Motor neuron (in vitro differentiated cells): ENCODE results near the gene DNAJC12. TPM values are rescaled to one million over a fixed set of nuclear protein-coding genes. Genes with fewer than 3 reads are reported as not detected.
"Not testable (repeated sequence)": the region's sequence is repeated elsewhere in the genome, so short reads cannot be mapped to it uniquely, and the experiment has no call there.

Experiments used
- ATAC-seq, 8 experiments: fragments of 200-7000 bp; cut with Tn5 transposase; replicated peaks in 6 of 8; 2 replicates each; pipeline ENCODE4 v1.8.0; 2021; ENCODE audit warnings: mild to moderate bottlenecking in 8 of 8, moderate library complexity in 8 of 8
- H3K27ac ChIP-seq, 2 donors: fragments of 250-450 bp; sonication (Bioruptor Pico); 2 replicates each; pipeline ENCODE4 v1.9.0; 2021; ENCODE audit warnings: antibody characterized with exemption in 2 of 2, mild to moderate bottlenecking in 2 of 2, moderate library complexity in 1 of 2
- H3K4me1 ChIP-seq, 2 donors: fragments of 250-450 bp; sonication (Bioruptor Pico); replicated peaks in 1 of 2; 2 replicates each; pipeline ENCODE4 v1.6.1; 2021; ENCODE audit warnings: antibody characterized with exemption in 2 of 2, mild to moderate bottlenecking in 2 of 2, moderate library complexity in 1 of 2
- H3K4me3 ChIP-seq, 5 donors: fragments of 250-450 bp; sonication (Bioruptor Pico); 2 replicates each; pipeline ENCODE4 v1.9.0; 2021; ENCODE audit warnings: antibody characterized with exemption in 5 of 5, mild to moderate bottlenecking in 5 of 5, moderate library complexity in 4 of 5
- WGBS, 10 experiments: fragments of 450-650 bp; shearing (Covaris generic); methylation state at CpG; one replicate each; pipeline ENCODE4 v1.0.0; 2022; 5-methylcytosine and 5-hydroxymethylcytosine counted together
- in situ Hi-C, 9 experiments: fragments of 400-800 bp; cut with MboI; loops; one replicate each; pipeline ENCODE4 v1.15.0; 2021; ENCODE audit warnings: low sequenced_read_pairs in 9 of 9, low pct_unique_long_range_greater_than_20kb in 2 of 9; ENCODE audit not compliant: unreplicated experiment in 9 of 9
- total RNA-seq, 8 experiments: library from RNA; unstranded; fragments of 300-600 nt; gene quantifications; 2 replicates each; pipeline versions ENCODE4 v1.2.3 to v1.2.4, GENCODE V29; 2022

The DNAJC12 gene
- total RNA-seq, 8 experiments from 2014 or later: 18.3 to 175 (median 50.1) TPM

DNA sequence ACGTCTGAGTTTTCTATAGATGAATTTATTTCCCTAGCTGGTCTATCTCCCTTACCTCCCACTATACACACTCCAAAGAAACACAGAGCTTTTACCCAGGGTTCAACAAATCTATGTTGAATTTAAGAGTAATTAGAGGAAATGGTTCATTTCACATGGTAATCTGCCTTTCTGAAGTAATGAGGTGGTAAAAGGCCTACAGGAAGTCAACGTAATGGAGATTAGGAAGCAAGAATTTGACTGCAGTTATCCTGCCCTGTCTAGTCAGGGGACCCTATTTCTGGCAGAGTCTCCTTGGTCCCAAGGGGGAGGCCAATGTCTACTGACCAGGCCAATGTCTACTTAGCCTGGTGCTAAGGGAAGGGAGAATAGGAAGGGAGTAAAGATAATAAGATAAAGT lies 25.1 kb upstream of the DNAJC12 start:
- Histone ChIP-seq H3K27ac (no peak overlapping the region), H3K4me3 (no peak overlapping the region), H3K4me1 (peaks cover 4% of the 10 kb centered on the region in 2 donors)
- ATAC-seq: no peak
- in situ Hi-C loops: loop anchor here in 5 of 9 experiments (25.0 kb wide), 3 partner anchors 299 to 474 kb away; partner anchors contain the start of genes HNRNPH3 (in 2 of the 5) and PBLD (in 2 of the 5)
- WGBS, 10 experiments: 48 to 100% (median 80%) methylated on average over 1 to 2 of the region's 2 CpGs; no CpG with 5 or more reads in 1 of the 10 experiments

DNA sequence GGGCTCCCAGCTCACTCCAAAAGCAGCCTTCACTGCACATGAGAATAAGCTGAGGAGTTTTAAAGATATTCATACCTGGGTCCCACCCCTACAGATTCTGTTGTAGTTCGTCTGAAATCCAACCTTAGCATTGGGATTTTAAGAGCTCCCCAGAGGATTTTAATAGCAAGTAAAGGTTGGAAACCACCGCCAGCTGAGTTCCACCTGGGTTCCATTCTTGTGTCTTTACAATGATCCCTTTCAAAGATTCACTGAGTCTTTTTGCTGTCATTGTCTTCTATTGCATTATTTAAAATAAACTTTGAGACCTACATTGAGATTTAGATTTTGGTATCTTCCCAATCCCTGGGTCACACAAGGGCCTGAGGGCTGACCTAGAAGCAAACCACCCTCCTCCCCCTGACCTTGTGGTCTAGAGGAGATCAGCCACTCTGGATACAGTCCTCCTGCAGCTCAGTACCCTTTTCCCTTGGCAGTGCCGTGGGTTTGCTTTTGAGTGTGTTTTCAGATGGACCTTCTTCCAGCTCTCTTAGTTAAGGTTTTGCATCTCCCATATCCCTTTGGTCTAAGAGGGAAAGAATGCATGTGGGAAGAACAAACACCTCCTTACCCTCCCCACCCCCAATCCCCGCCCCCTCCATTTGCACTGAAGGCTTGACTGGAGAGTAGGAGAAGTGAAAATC lies 23.9 kb upstream of the DNAJC12 start:
- in situ Hi-C loops: loop anchor here in 5 of 9 experiments (25.0 kb wide), 3 partner anchors 300 to 475 kb away; partner anchors contain the start of genes HNRNPH3 (in 2 of the 5) and PBLD (in 2 of the 5)
- H3K27ac ChIP-seq: no peak overlapping the region
- peak in 2 of 8 experiments; percentile 37 to 39 for ATAC-seq
- H3K4me3 ChIP-seq: no peak overlapping the region
- H3K4me1 ChIP-seq: peaks cover 4% of the 10 kb centered on the region in 2 donors
- 0 to 86% (median 26%) methylated on average over 1 to 2 of the region's 4 CpGs; no CpG with 5 or more reads in 1 of the 10 experiments for WGBS, 10 experiments

DNA sequence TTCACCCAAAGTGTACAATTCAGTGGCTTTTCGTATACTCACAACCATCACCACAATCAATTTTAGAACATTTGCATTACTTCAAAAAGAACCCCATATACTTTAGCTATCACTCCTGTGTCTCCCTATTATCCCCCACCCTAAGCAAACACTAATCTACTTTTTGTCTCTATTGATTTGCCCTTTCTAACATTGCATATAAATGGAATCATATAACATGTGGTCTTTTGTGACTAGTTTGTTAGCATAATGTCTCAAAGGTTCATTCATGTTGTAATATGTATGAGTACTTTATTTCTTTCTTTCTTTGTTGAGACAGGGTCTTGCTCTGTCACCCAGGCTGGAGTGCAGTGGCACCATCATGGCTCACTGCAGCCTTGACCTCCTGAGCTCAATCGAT lies 21.0 kb upstream of the DNAJC12 start:
- in situ Hi-C loops: loop anchor here in 5 of 9 experiments (25.0 kb wide), 3 partner anchors 303 to 478 kb away; partner anchors contain the start of genes HNRNPH3 (in 2 of the 5) and PBLD (in 2 of the 5)
- H3K4me1 ChIP-seq: peaks cover 4% of the 10 kb centered on the region in 2 donors
- ATAC-seq: no peak
- 75 to 100% (median 96%) methylated on average over 1 to 2 of the region's 2 CpGs; no CpG with 5 or more reads in 1 of the 10 experiments for WGBS, 10 experiments
- H3K4me3 ChIP-seq: no peak overlapping the region
- H3K27ac ChIP-seq: no peak overlapping the region

DNA sequence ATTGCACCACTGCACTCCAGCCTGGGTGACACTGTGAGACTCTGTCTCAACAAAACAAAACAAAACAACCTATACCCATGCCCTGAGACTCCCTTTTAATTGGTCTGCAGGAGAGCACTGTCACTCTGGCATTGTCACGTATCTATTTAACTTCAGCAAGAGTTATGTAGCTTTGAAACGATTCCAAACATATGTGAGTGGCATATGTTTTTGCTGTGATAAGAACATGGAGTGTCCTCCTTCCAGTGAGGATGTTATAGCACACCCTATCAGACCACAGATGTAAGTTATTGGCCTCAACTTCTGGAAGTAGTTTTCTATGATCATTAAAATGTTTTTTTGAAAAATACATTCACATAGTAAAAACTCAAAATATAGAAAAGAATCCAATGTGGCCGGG lies 15.5 kb upstream of the DNAJC12 start:
- WGBS, 10 experiments: 32 to 100% (median 83%) methylated on average over 1 to 3 of the region's 3 CpGs; no CpG with 5 or more reads in 4 of the 10 experiments
- no peak overlapping the region for H3K4me3 ChIP-seq
- no peak overlapping the region for H3K27ac ChIP-seq
- no peak for ATAC-seq
- in situ Hi-C loops: loop anchor here in 5 of 9 experiments (25.0 kb wide), 3 partner anchors 309 to 484 kb away; partner anchors contain the start of genes HNRNPH3 (in 2 of the 5) and PBLD (in 2 of the 5)
- H3K4me1 ChIP-seq: peaks cover 4% of the 10 kb centered on the region in 2 donors

DNA sequence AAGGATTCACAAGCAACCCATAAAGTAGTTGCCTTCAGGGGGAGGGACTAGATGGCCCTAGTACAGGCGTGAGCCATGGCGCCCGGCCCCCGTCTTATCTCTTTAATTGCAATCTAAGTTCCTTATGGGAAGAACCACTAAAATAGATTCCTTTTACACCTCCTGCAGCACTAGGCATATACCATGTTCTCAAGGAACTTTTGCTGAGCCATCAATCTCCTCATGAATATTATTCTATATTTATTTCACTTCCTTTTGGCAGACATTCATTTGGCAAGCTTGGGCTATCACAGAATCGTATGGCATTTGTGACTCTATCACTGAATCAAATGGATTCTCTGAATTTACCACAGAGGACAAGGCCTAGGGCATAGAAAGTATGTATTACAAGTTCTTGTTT lies 14.8 kb upstream of the DNAJC12 start:
- no peak for ATAC-seq
- Histone ChIP-seq H3K4me1 (peaks cover 4% of the 10 kb centered on the region in 2 donors), H3K27ac (no peak overlapping the region), H3K4me3 (no peak overlapping the region)
- 13 to 100% (median 97%) methylated on average over 1 to 5 of the region's 5 CpGs; no CpG with 5 or more reads in 2 of the 10 experiments for WGBS, 10 experiments
- in situ Hi-C loops: loop anchor here in 5 of 9 experiments (25.0 kb wide), 3 partner anchors 310 to 485 kb away; partner anchors contain the start of genes HNRNPH3 (in 2 of the 5) and PBLD (in 2 of the 5)

DNA sequence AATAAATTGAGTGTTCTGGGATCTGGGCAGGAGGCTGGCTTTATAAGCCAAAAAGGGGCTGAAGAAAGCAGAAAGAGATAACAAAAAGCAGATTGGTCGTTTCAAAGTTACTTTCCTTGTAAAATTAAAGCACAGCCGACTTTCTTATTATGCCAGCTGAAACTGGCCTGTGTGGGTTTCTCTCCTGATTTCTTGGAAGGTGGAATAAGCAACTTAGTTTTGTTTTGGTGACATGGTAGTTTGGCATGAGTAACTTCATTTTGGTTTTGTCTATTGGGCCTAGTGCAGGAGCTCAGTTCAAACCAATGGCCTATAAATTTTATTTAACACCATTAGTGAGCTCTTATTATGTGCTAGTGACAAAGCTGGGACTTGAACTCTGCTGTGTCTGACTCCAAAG lies 13.2 kb upstream of the DNAJC12 start:
- Histone ChIP-seq H3K4me1 (peaks cover 4% of the 10 kb centered on the region in 2 donors), H3K27ac (no peak overlapping the region), H3K4me3 (no peak overlapping the region)
- ATAC-seq: no peak
- in situ Hi-C loops: loop anchor here in 5 of 9 experiments (25.0 kb wide), 3 partner anchors 311 to 486 kb away; partner anchors contain the start of genes HNRNPH3 (in 2 of the 5) and PBLD (in 2 of the 5)
- WGBS, 10 experiments: 33 to 100% (median 86%) methylated on average over 1 to 2 of the region's 2 CpGs; no CpG with 5 or more reads in 1 of the 10 experiments

DNA sequence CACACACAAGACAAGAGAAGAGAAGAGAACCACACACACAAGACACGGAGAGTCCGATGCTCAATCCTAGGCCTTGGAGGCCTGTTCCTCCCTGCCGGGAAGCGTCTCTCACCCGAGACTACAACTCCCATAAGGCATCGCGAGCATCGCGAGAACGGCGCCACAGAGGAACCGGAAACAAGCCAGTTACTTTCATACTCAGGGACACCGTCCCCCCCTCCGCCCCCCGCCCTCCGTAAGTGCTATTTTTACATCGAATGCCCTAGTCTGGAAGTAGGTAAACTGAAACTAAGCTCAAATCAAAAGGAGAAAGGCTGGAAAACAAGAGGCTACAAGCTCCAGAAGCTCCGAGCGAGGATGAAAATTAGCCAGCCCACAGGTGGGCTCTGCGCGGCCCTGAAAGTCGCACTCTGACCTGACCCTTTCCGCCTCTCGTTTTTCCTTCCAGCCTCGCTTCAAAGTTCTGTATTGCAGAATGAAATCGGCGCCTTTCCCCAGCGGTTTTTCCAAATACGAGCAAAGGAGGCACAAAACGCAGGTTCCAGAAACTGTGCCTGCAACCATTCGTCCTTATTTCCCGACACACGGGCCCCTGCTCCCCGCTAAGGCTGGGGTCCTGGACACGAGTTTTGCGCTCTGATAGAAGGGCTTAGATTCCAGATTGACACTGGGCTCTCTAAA lies 11.5 kb upstream of the DNAJC12 start:
- in situ Hi-C loops: loop anchor here in 5 of 9 experiments (25.0 kb wide), 3 partner anchors 313 to 488 kb away; partner anchors contain the start of genes HNRNPH3 (in 2 of the 5) and PBLD (in 2 of the 5)
- 0 to 20% (median 6%) methylated on average over 3 to 20 of the region's 36 CpGs; no CpG with 5 or more reads in 3 of the 10 experiments for WGBS, 10 experiments
- ATAC-seq: peak; percentile 92 to 100 (median 99)
- Histone ChIP-seq H3K27ac (peak overlapping the region; percentile 68 to 91), H3K4me1 (peaks cover 4% of the 10 kb centered on the region in 2 donors), H3K4me3 (peak overlapping the region; percentile 48 to 79 (median 60))

DNA sequence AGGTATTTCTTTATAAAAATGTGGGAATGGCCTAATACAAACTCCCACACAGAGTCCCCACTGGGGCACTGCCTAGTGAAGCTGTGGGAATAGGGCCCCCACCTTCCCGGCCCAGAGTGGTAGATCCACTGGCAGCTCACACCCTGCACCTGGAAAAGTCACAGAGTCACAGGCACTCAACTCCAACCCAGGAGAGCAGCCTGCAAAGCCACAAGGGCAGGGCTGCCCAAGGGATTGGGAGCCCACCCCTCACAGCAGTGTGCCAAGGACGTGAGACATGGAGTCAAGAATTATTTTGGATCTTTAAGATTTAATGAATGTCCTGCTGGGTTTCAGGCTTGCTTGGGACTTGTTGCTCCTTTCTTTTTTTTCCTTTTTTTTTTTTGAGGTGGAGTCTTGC lies 5.3 kb upstream of the DNAJC12 start:
- Histone ChIP-seq H3K27ac (no peak overlapping the region), H3K4me3 (no peak overlapping the region), H3K4me1 (no peaks in the 10 kb centered on the region)
- in situ Hi-C loops: no loop called here
- no peak for ATAC-seq
- WGBS, 10 experiments: 33 to 80% (median 80%) methylated on average over 1 to 2 of the region's 2 CpGs; no CpG with 5 or more reads in 7 of the 10 experiments

DNA sequence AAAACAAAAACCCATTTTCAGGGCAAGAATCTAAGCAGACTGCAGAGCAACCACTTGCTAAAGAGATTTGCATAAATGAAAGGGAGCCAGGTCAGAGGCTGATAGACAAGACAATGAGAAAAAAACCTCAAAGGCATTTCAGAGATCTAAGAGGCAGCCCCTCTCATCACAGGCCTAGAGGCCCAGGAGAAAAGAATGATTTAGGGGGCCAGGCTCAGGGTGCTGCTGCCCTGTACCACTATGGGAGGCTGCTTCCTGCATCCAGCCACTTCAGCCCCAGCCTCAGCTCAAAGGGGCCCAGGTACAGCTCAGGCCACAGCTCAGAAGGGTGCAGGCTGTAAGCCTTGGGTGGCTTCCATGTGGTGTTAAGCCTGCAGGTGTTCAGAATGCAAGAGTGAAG lies 3.7 kb upstream of the DNAJC12 start:
- no peaks in the 10 kb centered on the region for H3K4me1 ChIP-seq
- H3K4me3 ChIP-seq: no peak overlapping the region
- no peak for ATAC-seq
- in situ Hi-C loops: no loop called here
- H3K27ac ChIP-seq: no peak overlapping the region

DNA sequence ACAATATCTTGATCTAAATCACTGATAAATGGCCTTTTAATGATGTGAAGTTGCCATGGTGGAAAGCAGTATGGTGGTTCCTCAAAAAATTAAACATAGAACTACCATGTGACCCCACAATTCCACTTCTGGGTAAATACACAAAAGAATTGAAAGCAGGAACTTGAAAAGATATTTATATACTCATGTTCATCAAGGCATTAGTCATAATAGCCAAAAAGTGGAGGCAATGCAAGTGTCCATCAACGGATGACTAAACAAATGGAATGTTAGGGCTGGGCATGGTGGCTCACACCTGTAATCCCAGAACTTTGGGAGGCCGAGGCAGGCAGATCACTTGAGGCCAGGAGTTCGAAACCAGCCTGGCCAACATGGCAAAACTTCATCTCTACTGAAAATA lies 2.0 kb upstream of the DNAJC12 start:
- WGBS, 10 experiments: 50 to 100% (median 93%) methylated on average over 1 to 3 of the region's 3 CpGs; no CpG with 5 or more reads in 2 of the 10 experiments
- H3K27ac ChIP-seq: no peak overlapping the region
- ATAC-seq: no peak

DNA sequence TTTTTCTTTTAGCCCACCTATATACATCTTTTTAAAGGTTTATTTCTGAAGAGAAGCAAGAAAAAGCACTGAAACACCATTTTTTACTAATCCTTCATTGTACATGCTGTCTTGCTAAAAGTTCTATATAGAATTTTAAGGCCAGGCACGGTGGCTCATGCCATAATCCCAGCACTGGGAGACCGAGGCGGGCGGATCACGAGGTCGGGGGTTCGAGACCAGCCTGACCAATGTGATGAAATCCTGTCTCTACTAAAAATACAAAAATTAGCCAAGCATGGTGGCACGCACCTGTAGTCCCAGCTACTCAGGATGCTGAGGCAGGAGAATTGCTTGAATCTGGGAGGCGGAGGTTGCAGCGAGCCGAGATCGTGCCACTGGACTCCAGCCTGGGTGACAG lies 1.5 kb upstream of the DNAJC12 start:
- H3K4me3 ChIP-seq, H3K4me1 ChIP-seq, in situ Hi-C loops, H3K27ac ChIP-seq, ATAC-seq: not testable (repeated sequence)
- WGBS, 10 experiments: 83 to 98% (median 93%) methylated on average over 5 to 10 of the region's 12 CpGs; no CpG with 5 or more reads in 2 of the 10 experiments

More for the DNA sequence above, 2.0 kb upstream of the DNAJC12 start:
- Histone ChIP-seq H3K4me3 (no peak overlapping the region), H3K4me1 (peaks cover 6 to 8% of the 10 kb centered on the region in 2 donors)
- in situ Hi-C loops: no loop called here

DNA sequence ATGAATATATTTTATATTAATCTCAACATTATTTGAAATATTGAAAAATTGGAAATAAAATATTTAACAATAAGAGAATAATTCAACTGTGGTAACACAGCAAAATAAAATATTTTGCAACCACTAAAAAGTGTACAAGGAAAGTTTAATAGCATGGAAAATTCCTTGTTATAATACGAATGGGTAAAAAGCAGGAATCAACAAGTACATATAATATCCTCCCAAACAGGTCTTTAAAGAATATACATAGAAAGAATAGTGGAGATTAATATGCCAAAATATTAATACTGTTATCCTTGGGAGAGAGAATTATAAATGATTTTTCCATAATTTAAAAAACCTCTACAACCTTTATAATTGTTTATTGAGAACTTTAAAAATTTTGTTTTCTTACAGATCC lies 1.0 kb downstream of the DNAJC12 start:
- 0 to 100% (median 67%) methylated on average over 1 of the region's 1 CpG for WGBS, 10 experiments

More for the DNA sequence above, 1.0 kb downstream of the DNAJC12 start:
- H3K4me3 ChIP-seq: peak overlapping the region; percentile 32 to 53 (median 41)
- peaks cover 6 to 9% of the 10 kb centered on the region in 2 donors for H3K4me1 ChIP-seq
- H3K27ac ChIP-seq: no peak overlapping the region
- ATAC-seq: no peak
- in situ Hi-C loops: no loop called here
